ENCODE data around the gene SLFNL1.
A peak's percentile ranks its signal among the peaks of the same experiment; 100 is the strongest.

SLFNL1 gene

GRCh38 chr1:41019353-41019745 is 2.2 kb downstream of the SLFNL1 start:
- DNase-seq, result no peak

DNA sequence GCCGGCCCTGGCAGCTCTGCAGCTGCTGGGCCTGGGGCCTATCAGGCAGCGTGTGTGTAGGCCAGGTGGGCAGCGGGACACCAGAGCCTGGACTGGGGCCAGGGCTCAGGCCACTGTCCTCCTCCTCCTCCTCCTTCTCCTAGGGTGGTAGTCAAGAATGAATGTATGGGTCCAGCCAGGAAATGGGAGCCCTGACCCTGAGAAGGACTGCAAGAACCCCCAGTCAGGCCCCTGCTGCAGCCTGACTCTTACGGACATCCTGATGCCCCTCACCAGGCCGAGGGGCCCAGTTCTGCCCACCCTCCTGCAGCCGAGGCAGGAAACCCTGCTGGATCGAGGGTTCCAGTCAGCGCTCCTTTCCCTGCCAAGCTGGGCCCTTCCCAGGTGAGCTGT is 3.5 kb downstream of the SLFNL1 start:
- DNase-seq, result no peak

DNA sequence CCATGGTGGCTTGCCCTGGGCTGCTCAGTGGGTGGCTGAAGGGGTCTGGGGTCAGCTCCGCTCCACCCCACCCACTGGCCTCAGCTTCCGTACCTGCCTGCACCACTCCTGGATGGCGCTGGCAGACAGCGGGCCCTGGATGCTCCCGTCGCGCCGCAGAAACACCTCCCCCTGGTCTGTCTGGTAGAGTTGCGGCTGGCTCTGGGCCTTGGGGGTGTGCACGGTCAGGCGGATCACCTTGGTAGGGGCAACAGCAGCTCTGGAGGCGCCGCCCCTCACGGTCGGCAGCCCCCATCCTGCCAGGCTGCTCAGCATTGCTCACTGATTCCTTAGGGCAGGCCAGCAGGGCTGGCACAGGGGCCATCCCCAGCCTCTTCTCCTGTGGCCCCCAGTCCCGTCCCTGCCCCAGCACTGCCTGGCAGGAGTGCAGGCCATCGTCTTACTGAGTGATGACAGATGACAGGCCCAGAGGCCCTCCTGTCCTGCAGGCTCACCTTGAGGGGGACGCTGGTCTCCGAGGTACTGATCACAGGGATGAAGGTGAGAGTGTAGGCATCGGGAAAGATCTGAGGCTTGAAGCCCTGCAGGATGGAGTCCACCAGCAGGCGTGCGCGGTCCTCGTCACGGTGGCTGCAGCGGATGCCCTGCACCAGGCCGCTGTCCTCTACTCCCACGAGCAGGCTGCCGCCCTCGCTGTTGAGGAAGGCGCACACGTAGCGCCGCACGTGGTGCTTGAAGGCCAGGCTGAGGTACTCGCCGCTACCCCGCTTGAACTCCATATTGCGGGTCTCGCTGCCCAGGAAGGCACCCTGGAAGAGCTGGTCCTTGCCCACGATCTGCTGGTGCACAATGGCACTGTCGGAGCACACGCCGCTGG is 4.1 kb downstream of the SLFNL1 start:
- DNase-seq, result no peak

- no peak for DNase-seq
These were observed 5.5 kb downstream of the SLFNL1 start for GRCh38 chr1:41015897-41016470.

DNA sequence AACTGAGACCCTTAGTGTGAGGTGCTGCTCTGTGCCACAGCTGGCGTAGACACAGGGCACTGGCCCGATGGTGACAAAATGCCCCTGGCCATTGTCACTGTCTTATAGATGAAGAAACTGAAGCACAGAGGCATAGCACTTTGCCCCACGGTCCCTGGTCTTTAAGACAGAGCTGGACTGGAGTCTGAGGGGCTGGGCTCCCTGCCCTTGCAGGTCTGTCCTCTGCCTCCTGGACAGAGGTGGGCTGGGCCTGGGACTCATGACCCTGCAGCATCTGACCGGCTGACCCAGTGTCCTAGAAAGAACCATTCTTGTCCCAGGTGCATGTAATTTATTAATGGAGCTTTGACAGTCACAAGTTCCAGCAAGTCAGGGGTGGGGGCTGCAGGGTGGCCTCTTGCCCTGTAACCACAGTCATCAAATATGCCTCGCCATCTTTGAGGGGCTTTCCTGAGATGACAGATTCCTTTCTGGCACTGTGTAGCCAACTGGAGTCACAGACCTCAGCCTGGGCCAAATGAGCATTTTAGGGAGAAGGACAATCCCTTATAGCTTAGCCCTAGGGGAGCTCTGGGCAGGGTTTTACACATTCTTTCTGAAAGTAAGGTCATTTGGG is 6.1 kb downstream of the SLFNL1 start:
- no peak for DNase-seq

GRCh38 chr1:41014871-41015270 is 6.7 kb downstream of the SLFNL1 start:
- DNase-seq, result no peak

DNA sequence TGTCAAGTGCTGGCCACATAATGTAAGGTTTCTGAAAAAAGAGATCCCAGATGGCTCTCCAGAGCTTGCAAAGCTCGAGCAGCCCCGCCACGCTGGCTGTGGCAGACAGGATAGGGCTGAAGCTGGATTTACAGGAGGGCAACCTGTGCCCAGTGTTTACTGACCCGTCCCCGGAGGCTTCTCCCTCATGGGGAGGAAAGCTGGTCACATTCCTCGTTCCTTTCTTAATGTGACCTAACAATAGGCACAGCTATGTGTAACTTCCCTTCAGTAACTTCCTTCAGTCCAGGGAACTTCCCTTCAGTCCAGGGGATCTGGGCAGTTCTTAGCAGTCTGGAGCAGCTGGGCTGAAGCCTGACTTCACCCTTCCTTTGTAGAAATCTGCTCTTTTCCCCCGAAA is 7.7 kb downstream of the SLFNL1 start:
- DNase-seq, result no peak

DNA sequence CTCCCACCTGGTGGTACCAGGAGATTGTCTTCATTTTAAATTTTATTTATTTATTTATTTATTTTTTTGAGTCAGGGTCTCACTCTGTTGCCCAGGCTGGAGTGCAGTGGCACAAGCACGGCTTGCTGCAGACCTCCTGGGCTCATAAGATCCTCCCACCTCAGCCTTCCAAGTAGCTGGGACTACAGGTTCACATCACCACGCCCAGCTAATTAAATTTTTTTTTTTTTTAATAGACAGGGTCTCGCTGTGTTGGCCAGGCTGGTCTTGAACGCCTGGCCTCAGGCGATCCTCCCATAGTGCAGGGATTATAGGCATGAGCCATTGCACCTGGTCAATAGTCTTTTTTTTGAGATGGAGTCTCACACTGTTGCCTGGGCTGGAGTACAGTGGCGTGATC is 8.5 kb downstream of the SLFNL1 start:
- DNase-seq, result no peak

DNA sequence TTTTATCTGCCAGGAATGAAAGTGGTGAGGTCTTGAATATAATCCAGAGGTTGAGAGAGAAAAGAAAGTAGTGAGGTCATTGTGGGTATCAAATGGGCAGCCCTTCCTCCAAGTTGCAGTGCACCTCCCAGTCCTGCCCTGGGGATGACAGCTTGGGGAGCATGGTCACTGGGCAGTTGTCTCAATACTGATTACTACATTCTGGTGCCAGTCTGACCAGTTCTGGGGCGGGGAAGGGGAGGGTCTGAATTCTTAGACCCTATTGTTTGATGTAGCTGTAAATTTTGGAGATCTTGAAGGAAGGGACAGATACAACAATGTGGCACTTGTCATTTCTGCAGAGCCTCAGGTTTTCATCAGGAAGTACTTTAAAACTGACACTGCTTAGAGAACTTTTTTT is 11.2 kb downstream of the SLFNL1 start:
- no peak for DNase-seq

GRCh38 chr1:41009466-41009865 is 12.1 kb downstream of the SLFNL1 start:
- DNase-seq, result no peak

DNA sequence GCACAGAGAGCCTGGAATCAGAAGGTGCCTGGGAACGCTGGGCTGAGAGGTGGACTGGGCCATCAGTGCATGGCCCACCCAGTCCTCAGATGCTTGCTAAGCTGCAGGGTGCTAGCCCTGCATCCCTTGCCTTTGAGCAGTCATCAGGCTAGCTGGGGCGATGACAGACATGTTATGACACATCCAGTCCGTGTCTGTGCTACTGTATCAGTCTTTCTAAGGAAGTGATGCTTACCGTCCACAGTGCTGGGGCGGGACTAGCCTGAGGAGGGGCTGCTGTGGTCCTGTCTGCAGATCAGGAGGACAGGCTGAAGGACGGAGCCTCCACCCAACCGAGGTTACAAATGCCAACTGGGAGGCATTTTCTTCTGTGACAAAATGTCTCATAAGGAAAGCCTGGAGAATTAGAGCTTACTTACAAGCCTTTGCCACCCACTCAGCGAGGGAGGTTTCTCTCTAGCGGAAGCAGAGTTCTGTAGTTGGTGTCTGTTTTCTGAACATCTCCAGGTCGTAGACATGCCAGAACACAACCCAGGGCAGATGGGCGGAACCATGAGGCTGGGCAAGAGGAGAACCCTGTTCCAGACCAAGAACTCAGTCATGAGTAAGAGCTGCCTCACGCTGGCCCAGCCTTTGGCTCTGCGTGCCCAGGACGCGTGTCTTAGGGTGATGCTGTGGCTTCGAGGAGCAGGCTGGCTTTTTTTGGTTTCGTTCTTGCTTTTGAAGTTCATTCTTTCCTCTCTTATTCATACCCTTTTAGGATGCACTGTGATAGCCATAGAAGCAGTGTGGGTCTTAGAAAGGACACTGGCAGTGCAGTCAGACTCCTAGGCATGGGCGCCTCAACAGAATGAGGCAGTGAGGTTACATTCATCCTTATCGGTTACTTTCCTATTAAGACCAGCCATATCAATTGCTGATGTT is 14.3 kb downstream of the SLFNL1 start:
- no peak for DNase-seq

DNA sequence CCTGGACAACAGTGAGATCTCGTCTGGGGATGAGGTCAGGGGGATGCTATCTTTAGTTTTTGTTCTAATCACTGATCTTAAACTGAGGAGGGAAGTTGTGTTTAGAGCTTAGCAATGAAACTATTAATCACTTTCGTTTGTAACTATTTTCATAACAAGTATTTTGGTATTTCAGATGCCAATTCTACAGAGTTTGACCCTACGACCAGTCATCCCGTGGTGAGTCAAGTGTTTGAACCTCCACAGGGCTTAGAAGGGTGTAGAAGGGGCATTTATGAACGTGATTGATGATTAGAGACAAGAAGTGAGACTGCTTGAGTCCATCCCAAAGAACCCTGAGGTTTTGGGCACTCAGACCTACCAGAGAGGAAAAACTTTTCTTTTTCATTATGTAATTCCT is 15.6 kb downstream of the SLFNL1 start:
- no peak for DNase-seq

DNA sequence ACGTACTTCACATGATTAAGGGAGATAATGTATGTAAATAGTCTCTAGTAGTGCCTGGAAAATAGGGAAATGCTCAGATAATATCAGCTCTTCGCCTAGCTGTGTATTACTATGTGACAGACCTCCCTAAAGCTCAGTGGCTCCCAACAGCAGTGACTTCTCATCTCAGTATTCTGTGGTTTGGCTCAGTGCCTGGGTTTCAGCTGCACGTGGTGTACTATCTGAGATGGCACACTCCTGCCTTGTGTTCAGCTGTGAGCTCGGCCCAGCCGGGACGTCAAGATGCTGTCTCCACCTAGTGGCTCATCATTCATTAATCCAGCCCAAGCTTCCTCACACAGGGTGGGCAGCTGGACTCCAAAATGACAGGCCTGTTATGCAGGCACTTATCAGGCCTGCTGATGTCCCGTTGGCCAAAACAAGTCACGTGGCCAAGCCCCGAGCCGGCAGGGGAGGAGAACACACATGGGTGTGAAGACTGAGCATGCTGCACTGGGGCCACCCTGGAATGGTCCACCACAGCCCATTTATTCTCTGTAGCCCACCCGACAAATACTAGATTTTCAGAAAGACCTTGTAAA is 17.8 kb downstream of the SLFNL1 start:
- peak; percentile 27 to 63 for DNase-seq

DNA sequence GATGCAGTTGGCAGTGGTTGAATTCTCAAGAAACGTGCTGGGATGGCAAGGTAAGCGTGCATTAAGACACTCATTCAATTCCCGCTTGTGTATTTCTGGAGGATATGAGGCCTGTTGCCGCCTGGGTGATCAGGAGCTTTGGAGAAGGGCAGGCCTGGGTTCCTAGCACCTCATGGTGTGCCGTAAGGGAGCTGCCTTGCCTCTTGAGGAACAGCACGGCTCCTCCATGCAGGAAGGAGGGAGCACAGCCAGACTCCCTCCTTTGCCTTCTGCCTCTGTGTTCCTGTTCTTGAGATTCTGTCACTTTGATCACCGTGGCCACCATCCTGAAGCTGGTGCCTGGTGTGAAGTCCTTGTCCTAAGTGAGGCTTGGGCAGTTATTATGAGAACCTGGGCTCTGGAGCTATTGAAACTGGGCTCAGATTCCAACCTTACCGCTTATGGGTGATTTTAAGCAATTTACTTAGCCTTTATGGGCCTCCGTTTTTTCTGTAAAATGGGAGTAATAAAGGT is 18.3 kb downstream of the SLFNL1 start:
- no peak for DNase-seq

DNA sequence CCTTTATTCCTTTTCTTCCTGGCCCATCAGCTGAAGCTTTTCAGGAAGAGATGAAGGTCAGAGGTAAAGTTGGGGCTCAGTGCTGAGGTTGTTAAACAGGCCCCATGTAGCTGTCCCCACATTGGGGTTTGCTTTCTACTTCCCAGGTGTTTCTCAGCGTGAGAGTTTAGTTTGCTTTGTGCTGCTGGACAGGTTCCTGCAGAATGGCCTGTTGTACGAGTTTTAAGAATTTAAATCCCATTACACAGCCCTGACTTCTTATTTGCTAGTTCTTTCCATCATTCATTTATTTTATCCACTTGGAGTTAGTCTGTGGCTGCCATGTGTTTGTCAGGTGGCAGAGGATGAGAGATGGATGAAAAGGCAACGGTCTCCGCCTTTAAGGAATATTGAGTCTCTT is 22.9 kb downstream of the SLFNL1 start:
- no peak for DNase-seq

GRCh38 chr1:40997096-40997495 is 24.4 kb downstream of the SLFNL1 start:
- DNase-seq, result no peak

GRCh38 chr1:40989066-40989465 is 32.5 kb downstream of the SLFNL1 start:
- no peak for DNase-seq

DNA sequence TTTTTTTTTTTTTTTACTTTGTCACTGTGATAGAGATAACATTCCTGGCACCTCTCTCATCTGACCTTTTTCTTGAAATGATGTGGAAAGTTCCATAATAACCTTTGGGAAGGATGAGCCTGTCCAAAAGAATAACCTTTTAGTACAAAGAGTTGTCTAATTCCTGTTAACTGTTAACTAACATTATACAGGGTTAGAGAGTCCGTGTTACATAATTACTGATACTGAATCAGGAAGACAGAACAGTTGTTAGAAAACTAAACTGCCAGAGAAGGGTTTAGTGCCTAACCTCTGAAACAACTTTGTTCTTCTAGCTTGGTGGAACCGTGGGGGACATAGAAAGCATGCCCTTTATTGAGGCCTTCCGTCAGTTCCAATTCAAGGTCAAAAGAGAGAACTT is 33.2 kb downstream of the SLFNL1 start:
- no peak for DNase-seq

GRCh38 chr1:40987439-40988276 is 33.9 kb downstream of the SLFNL1 start:
- no peak for DNase-seq

GRCh38 chr1:40986956-40987355 is 34.6 kb downstream of the SLFNL1 start:
- DNase-seq, result no peak

- no peak for DNase-seq
These were observed 35.2 kb downstream of the SLFNL1 start for GRCh38 chr1:40986328-40986783.
